ENCODE measurements around the gene DHRS1. TPM values are rescaled to one million over a fixed set of nuclear protein-coding genes. Genes with fewer than 3 reads are reported as not detected.

Gene DHRS1
- total and polyA plus RNA-seq, 9 of the 15 experiments (the other 6 are each of a cell fraction or from before 2014, with no cell fraction given), result 7.3 to 33.6 (median 13.3) TPM

- 0 out of 2 replicates have a peak, but pooled peaks have one; percentile 26 for TF ChIP-seq ZNF592 (IDR thresholded peaks at IDR 0.05)
- TF ChIP-seq ARHGAP35 (IDR thresholded peaks at IDR 0.05; ENCODE audit: partially characterized antibody), result no peak
- no peak for TF ChIP-seq NFATC3 (IDR thresholded peaks at IDR 0.05)
- TF ChIP-seq L3MBTL2 (IDR thresholded peaks at IDR 0.05), result peak; percentile 39; the same call in 1 of the 2 replicates
- TF ChIP-seq, protein P1, sequence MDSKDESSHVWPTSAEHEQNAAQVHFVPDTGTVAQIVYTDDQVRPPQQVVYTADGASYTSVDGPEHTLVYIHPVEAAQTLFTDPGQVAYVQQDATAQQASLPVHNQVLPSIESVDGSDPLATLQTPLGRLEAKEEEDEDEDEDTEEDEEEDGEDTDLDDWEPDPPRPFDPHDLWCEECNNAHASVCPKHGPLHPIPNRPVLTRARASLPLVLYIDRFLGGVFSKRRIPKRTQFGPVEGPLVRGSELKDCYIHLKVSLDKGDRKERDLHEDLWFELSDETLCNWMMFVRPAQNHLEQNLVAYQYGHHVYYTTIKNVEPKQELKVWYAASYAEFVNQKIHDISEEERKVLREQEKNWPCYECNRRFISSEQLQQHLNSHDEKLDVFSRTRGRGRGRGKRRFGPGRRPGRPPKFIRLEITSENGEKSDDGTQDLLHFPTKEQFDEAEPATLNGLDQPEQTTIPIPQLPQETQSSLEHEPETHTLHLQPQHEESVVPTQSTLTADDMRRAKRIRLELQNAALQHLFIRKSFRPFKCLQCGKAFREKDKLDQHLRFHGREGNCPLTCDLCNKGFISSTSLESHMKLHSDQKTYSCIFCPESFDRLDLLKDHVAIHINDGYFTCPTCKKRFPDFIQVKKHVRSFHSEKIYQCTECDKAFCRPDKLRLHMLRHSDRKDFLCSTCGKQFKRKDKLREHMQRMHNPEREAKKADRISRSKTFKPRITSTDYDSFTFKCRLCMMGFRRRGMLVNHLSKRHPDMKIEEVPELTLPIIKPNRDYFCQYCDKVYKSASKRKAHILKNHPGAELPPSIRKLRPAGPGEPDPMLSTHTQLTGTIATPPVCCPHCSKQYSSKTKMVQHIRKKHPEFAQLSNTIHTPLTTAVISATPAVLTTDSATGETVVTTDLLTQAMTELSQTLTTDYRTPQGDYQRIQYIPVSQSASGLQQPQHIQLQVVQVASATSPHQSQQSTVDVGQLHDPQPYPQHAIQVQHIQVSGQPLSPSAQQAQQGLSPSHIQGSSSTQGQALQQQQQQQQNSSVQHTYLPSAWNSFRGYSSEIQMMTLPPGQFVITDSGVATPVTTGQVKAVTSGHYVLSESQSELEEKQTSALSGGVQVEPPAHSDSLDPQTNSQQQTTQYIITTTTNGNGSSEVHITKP (IDR thresholded peaks at IDR 0.05; ENCODE audit: partially characterized antibody), result peak; percentile 94
- no peak for TF ChIP-seq ZNF282 (CRISPR knock-in tag; IDR thresholded peaks at IDR 0.05)
- TF ChIP-seq NR2C2 (CRISPR knock-in tag; IDR thresholded peaks at IDR 0.05), result no peak
- TF ChIP-seq NR2C2 (tag; IDR thresholded peaks at IDR 0.05), result 0 out of 2 replicates have a peak, but pooled peaks have one; percentile 24
- TF ChIP-seq HDAC1 (IDR thresholded peaks at IDR 0.05), result 0 out of 4 replicates have a peak, but pooled peaks of 1 of the 2 experiments have one; percentile 8
- TF ChIP-seq CEBPB (tag; IDR thresholded peaks at IDR 0.05), result no peak
- TF ChIP-seq, protein P2, sequence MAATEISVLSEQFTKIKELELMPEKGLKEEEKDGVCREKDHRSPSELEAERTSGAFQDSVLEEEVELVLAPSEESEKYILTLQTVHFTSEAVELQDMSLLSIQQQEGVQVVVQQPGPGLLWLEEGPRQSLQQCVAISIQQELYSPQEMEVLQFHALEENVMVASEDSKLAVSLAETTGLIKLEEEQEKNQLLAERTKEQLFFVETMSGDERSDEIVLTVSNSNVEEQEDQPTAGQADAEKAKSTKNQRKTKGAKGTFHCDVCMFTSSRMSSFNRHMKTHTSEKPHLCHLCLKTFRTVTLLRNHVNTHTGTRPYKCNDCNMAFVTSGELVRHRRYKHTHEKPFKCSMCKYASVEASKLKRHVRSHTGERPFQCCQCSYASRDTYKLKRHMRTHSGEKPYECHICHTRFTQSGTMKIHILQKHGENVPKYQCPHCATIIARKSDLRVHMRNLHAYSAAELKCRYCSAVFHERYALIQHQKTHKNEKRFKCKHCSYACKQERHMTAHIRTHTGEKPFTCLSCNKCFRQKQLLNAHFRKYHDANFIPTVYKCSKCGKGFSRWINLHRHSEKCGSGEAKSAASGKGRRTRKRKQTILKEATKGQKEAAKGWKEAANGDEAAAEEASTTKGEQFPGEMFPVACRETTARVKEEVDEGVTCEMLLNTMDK (IDR thresholded peaks at IDR 0.05; ENCODE audit: borderline replicate concordance, insufficient read depth, low read depth, low read length, poor library complexity, severe bottlenecking), result no peak
- TF ChIP-seq, protein P3, sequence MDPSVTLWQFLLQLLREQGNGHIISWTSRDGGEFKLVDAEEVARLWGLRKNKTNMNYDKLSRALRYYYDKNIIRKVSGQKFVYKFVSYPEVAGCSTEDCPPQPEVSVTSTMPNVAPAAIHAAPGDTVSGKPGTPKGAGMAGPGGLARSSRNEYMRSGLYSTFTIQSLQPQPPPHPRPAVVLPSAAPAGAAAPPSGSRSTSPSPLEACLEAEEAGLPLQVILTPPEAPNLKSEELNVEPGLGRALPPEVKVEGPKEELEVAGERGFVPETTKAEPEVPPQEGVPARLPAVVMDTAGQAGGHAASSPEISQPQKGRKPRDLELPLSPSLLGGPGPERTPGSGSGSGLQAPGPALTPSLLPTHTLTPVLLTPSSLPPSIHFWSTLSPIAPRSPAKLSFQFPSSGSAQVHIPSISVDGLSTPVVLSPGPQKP (CRISPR knock-in tag; IDR thresholded peaks at IDR 0.05), result no peak
- TF ChIP-seq ZNF584 (CRISPR knock-in tag; IDR thresholded peaks at IDR 0.05; ENCODE audit: low read depth), result no peak
- no peak for TF ChIP-seq SRSF3 (IDR thresholded peaks at IDR 0.05; ENCODE audit: insufficient read depth, low read length)
- TF ChIP-seq BRD9 (IDR thresholded peaks at IDR 0.05; ENCODE audit: low read depth, partially characterized antibody), result no peak
Observed at GRCh38 chr14:24271834-24272263, 27.7 kb downstream of the DHRS1 start (continued).

All from K562 (cell line).